ENCODE measurements around the gene GH1. TPM values are rescaled to one million over a fixed set of nuclear protein-coding genes. Genes with fewer than 3 reads are reported as not detected.
"Not testable (repeated sequence)": the region's sequence is repeated elsewhere in the genome, so short reads cannot be mapped to it uniquely, and the experiment has no call there.

Gene GH1
- total and polyA plus RNA-seq, 2 of the 13 experiments (the other 11 are each of a cell fraction or from before 2014, with no cell fraction given): not detected

- FAIRE-seq: no peak
- no peaks in the 10 kb centered on the region for H3K79me2 ChIP-seq (ENCODE audit: insufficient read depth, low read length)
- H3K4me3 ChIP-seq (replicated peaks in 1 of 3; ENCODE audit: insufficient read depth in 1 of 3, low read depth in 2 of 3, low read length in 3 of 3): no peak overlapping the region
- no peak for ATAC-seq
- POLR2A ChIA-PET: no interaction called here
- TF ChIP-seq SIN3A (IDR thresholded peaks at IDR 0.05; ENCODE audit: borderline replicate concordance, low read depth, low read length): no peak
- no peak for TF ChIP-seq ZNF747 (CRISPR knock-in tag; IDR thresholded peaks at IDR 0.05; ENCODE audit: borderline replicate concordance)
- TF ChIP-seq ZNF75D (CRISPR knock-in tag; IDR thresholded peaks at IDR 0.05; ENCODE audit: borderline replicate concordance): no peak
- TF ChIP-seq ONECUT2 (CRISPR knock-in tag; IDR thresholded peaks at IDR 0.05): no peak
- no peak for TF ChIP-seq MED8 (CRISPR knock-in tag; IDR thresholded peaks at IDR 0.05; ENCODE audit: insufficient replicate concordance)
- TF ChIP-seq ZSCAN20 (CRISPR knock-in tag; IDR thresholded peaks at IDR 0.05; ENCODE audit: borderline replicate concordance): no peak
- TF ChIP-seq THAP9 (CRISPR knock-in tag; IDR thresholded peaks at IDR 0.05; ENCODE audit: borderline replicate concordance): no peak
- TF ChIP-seq ZNF619 (CRISPR knock-in tag; IDR thresholded peaks at IDR 0.05): no peak
- TF ChIP-seq ZNF569 (CRISPR knock-in tag; IDR thresholded peaks at IDR 0.05; ENCODE audit: borderline replicate concordance): no peak
- TF ChIP-seq POLR2G (IDR thresholded peaks at IDR 0.05; ENCODE audit: low read depth, low read length): no peak
- H3K9me3 ChIP-seq (ENCODE audit: low read length): no peaks in the 10 kb centered on the region
- H3K27me3 ChIP-seq (ENCODE audit: control insufficient read depth in 1 of 2, insufficient read depth in 2 of 2, low read length in 2 of 2): peaks cover 18 to 49% of the 10 kb centered on the region in 2 experiments
- peaks cover 8% of the 10 kb centered on the region for H3K4me1 ChIP-seq (ENCODE audit: insufficient read depth, low read length)
- no peaks in the 10 kb centered on the region; the same call in 1 of the 2 replicates for H4K20me1 ChIP-seq (ENCODE audit: insufficient read depth, low read length)
- no peak overlapping the region for H3K4me2 ChIP-seq (ENCODE audit: low read depth, low read length)
- no TSS peak for BruUV-seq (replicated peaks)
- no peak overlapping the region for H3K27ac ChIP-seq (ENCODE audit: extremely low read length, insufficient read depth, low read length)
- 4% methylated on average over 5 of the region's 5 CpGs for WGBS (ENCODE audit: low lambda C conversion rate)
- CTCF ChIA-PET (ENCODE audit: low intra/inter-chr PET ratio, low total read pairs): no interaction called here
- no peak overlapping the region for H2AFZ ChIP-seq (ENCODE audit: low read length)
- intact Hi-C loops (cut with micrococcal nuclease; ENCODE audit: unreplicated experiment): no loop called here
- H3K9ac ChIP-seq (ENCODE audit: insufficient read depth, low read depth, low read length): no peak overlapping the region
- in situ Hi-C loops (cut with HindIII; ENCODE audit: extremely low pct_ligation_motif_present, low pct_unique_long_range_greater_than_20kb): loop anchor here (10.0 kb wide), 1 partner anchor 209 kb away; the partner anchor contains the start of gene ERN1
- DNase-seq (ENCODE audit: low spot score): no peak
- no peaks in the 10 kb centered on the region for H3K36me3 ChIP-seq (replicated peaks in 1 of 2; ENCODE audit: control insufficient read depth in 1 of 2, insufficient read depth in 2 of 2, low read length in 2 of 2)
Measured at GRCh38 chr17:63925615-63926014, 7.0 kb upstream of the GH1 start.

DNA sequence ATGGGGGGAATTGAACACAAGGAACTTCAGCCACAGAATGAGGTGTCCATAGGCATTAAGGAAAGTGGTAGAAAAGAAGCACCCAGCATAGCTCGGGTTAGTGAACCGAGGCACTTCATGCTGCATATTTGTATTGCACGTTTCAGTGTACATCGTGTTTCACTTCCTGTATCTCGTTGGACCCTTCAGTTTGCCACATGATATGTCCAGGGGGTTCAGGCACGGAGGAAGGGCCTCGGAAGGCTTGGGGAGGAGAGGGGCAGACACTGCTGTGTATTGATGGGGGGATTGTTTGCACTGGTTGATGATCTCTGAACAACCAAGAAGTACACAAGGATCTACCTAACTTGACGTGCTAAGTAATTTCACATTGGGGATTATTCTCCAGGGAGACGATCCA, 3.8 kb upstream of the GH1 start:
- CTCF ChIA-PET (ENCODE audit: low intra/inter-chr PET ratio, low total read pairs): not testable (repeated sequence)

More for the DNA sequence above, 3.8 kb upstream of the GH1 start:
- H3K36me3 ChIP-seq (replicated peaks in 1 of 2; ENCODE audit: control insufficient read depth in 1 of 2, insufficient read depth in 2 of 2, low read length in 2 of 2); H4K20me1 ChIP-seq (ENCODE audit: insufficient read depth, low read length); H3K4me2 ChIP-seq (ENCODE audit: low read depth, low read length); FAIRE-seq; H3K27ac ChIP-seq (ENCODE audit: extremely low read length, insufficient read depth, low read length); H3K9ac ChIP-seq (ENCODE audit: insufficient read depth, low read depth, low read length); BruUV-seq (replicated peaks); H2AFZ ChIP-seq (ENCODE audit: low read length); ATAC-seq; POLR2A ChIA-PET; H3K4me3 ChIP-seq (replicated peaks in 1 of 3; ENCODE audit: insufficient read depth in 1 of 3, low read depth in 2 of 3, low read length in 3 of 3); H3K9me3 ChIP-seq (ENCODE audit: low read length); DNase-seq (ENCODE audit: low spot score); intact Hi-C loops (cut with micrococcal nuclease; ENCODE audit: unreplicated experiment); H3K79me2 ChIP-seq (ENCODE audit: insufficient read depth, low read length): not testable (repeated sequence)
- Histone ChIP-seq H3K27me3 (ENCODE audit: control insufficient read depth in 1 of 2, insufficient read depth in 2 of 2, low read length in 2 of 2) (peaks cover 0 to 23% of the 10 kb centered on the region in 2 experiments; a peak in 4 of 5 replicates), H3K4me1 (ENCODE audit: insufficient read depth, low read length) (peaks cover 16% of the 10 kb centered on the region)
- 14% methylated on average over 9 of the region's 9 CpGs for WGBS (ENCODE audit: low lambda C conversion rate)
- in situ Hi-C loops (cut with HindIII; ENCODE audit: extremely low pct_ligation_motif_present, low pct_unique_long_range_greater_than_20kb): loop anchor here (10.0 kb wide), 1 partner anchor 212 kb away; the partner anchor contains the start of gene ERN1

Data from HepG2 (cell line).